ENCODE measurements around the gene SHISA9.

Gene SHISA9

GRCh38 chr16:12959072-12959471 is 57.7 kb downstream of the SHISA9 start:
- no peak for DNase-seq

DNA sequence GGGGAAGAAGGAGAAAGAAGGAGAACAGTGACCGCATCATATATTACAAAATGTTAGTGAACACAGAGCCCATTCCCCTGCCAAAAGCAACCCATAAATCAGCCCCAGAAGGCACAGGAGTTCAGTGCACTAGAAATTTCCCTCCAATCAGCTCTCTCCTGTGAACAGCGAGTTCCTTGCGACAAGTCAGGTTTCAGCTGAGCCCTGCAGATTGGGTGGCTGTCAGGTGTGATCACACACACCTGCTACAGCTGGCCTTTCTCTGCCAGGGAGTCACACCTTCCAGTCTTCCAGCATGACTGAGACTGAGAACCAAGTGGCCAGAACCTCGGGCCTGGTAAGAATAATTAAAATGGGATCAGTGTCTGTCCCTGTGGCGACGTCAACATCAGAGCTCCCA is 60.2 kb downstream of the SHISA9 start:
- DNase-seq = no peak

DNA sequence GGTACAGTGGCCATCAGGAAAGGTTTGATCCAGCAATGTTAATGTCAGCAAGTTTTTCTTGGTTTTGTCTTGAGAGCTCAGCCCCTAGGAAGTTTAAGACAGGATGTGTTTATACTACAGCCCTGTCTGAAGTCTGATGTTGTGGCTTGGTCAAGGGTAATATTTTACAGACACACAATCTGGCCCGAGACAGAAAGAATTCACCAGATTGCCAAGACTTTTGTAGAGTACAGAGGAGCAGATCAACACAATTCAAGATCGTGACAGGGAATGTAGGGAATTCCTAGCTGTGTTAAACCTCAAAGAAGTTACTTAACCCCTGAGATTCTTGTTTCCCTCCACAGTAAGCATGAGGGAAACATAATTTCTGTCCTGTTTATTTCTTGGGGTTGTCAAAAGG is 63.1 kb downstream of the SHISA9 start:
- no peak for DNase-seq

- DNase-seq = no peak
These were observed 63.9 kb downstream of the SHISA9 start for GRCh38 chr16:12965274-12965804.

GRCh38 chr16:12971241-12971640 is 69.8 kb downstream of the SHISA9 start:
- no peak for DNase-seq

DNA sequence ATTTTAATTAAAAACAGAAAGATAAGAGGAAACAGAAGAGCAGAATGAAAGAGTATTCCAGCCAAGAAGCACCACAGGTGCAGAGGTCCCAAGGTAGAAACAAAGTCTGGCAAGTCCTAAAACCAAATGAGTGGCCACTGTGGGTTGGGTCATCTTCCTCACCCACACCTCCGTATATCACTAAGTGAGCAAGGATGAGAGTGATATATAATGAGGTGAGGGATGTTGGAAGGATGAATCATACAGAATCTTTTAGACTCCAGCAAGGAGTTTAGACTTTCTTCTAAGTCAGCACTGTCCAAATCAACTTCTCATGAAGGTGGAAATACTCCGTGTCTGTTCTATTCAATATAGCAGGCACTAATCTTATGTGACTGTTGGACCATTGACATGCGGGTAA is 70.8 kb downstream of the SHISA9 start:
- no peak for DNase-seq

GRCh38 chr16:12975766-12976165 is 74.4 kb downstream of the SHISA9 start:
- no peak for DNase-seq

DNA sequence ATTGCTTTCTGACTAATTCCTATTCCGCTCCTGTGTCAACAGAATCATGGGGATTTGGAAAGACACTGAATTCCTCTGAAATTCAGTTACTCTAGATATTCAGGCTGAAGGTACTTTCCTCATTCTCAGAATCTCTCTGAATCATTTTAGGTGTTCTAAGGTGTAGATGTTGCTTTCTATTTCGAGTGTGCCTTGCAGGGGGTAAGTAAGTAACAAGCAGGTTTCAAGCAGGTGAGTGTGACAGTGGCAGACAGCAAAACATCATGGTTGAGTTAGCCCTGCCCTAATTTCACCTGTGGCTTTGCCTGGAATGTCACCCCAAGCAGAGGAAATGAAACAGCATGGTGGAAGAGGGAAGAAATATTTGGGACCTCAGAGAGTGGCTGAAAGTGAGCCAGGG is 75.1 kb downstream of the SHISA9 start:
- no peak for DNase-seq

- DNase-seq = no peak
These were observed 75.5 kb downstream of the SHISA9 start for GRCh38 chr16:12976936-12977335.

GRCh38 chr16:12985516-12985915 is 84.1 kb downstream of the SHISA9 start:
- DNase-seq = no peak

GRCh38 chr16:12988071-12988470 is 86.7 kb downstream of the SHISA9 start:
- no peak for DNase-seq

GRCh38 chr16:12992066-12992465 is 90.7 kb downstream of the SHISA9 start:
- no peak for DNase-seq

- no peak for DNase-seq
These were observed 93.0 kb downstream of the SHISA9 start for GRCh38 chr16:12994402-12994801.

DNA sequence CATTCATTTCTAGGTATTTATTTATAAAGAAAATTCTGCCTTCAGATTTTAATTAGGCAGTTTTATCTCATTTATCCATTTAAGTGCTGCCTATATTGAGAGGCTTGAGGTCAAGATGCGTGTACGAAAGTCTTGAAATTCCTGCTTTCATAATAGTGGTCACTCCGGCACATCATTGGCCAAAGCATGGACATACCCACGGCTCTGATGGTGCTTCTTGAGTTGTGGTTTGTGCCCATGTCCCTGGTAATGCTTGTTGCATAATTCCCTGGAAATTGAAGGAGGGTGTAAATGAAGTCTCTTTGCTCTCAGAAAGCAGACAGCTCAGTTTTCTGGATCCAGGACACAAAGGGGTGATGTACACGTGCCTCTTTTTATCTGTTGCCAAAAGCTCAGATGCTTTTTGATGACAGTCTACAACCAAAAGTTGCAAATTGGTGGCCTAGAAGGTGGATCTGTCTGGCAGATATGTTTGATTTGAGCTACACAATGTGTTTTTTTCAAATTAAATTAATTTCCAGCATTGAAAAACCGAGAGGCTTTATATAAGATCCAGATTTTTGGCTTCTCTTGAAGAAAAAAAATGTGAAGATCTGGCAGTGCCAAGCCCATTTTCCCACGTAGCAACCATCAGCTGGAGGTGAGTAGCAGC is 94.4 kb downstream of the SHISA9 start:
- DNase-seq = no peak

DNA sequence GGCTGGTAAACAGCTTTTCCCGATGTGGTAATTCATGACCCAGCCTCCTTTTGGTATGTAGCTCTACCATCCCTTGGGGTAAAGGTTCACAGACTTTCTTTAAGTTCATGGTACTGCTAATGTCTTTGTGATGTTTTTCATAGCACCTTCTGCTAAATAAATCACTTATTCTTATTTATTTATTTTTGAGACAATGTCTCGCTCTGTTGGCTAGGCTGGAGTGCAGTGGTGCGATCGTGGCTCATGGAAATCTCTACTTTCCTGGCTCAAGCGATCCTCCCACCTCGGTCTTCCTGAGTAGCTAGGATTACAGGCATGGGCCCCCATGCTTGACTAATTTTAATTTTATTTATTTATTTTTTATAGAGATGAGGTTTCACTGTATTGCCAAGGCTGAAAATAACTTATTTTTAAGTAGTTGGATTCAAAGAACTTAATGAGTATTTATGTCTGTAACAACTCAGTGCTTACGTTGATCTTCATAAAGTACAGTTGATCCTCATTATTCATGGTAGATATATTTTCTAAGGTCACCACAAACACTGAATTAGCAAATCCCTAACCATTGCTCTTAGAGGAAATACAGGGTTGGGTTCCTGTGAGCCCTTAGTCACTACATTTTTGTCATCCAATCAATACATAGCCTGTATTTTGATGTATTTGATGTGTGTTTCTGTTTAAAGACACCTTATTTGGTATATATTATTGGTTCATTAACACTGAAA is 97.1 kb downstream of the SHISA9 start:
- DNase-seq = no peak

GRCh38 chr16:12999368-12999767 is 98.0 kb downstream of the SHISA9 start:
- no peak for DNase-seq

- no peak for DNase-seq
These were observed 104.4 kb downstream of the SHISA9 start for GRCh38 chr16:13005721-13006247.

DNA sequence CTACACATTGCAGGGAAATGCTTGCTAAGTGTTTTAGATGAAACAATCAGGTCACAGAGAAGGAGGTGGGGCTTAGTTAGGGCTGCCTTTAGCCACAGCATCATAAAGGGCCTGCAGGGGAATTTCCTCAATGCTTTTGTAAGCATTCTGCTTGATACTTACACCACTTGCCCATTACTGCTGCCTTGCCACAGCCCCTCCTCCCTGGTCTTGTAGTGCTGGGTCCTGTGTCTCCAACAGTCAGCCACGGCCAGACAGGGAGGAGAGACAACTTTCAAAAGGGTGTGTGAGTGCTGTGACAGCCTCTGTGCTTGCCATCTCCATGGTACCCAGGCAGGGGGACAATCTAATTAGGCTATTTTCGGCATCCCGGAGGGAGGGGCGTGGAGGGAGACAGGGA is 111.2 kb downstream of the SHISA9 start:
- DNase-seq = no peak

- DNase-seq = no peak
These were observed 111.6 kb downstream of the SHISA9 start for GRCh38 chr16:13013043-13013442.

DNA sequence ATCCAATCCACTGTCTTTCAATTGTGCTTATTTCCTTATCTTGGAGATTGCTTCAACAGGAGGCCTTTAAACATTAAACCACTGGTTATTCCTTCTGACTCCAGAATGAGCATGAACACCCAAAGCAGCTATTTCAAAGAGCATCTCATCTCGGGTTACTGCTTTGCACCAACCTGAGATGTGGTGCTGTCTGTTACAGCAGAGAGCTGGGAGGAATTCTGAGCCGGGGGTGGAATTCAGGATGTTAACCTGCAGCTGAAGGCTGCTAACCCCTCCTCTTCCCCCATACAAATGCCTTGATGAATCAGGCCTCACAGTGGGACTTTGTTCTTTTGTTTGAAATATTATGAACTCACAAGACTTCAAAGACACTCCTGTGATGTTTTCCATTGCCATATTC is 113.1 kb downstream of the SHISA9 start:
- no peak for DNase-seq

- no peak for DNase-seq
These were observed 116.6 kb downstream of the SHISA9 start for GRCh38 chr16:13018026-13018425.

- DNase-seq = no peak
These were observed 120.6 kb downstream of the SHISA9 start for GRCh38 chr16:13021996-13022395.

DNA sequence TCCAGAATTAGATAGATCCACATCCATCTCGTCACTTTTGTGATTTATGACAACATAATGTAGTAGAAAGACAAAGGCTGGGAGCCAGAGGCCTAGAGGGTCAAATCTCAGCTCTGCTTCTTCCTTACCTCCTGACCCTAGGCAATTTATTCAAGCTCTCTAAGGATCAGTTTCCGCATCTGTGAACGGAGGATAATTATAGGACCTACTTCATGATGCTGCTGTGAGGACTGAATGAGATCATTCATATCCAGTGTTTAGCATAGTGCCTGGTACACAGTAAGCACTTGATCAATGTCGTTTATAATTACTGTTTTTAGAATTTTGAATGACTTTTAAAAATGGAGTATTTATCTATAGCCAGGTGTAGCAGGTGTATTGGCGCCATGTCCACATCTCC is 128.4 kb downstream of the SHISA9 start:
- DNase-seq = no peak

- no peak for DNase-seq
These were observed 129.4 kb downstream of the SHISA9 start for GRCh38 chr16:13030769-13031168.
